Activated naive CD4-positive, alpha-beta T cell treated with anti-CD3 and anti-CD28 coated beads, Interleukin-2, amount 10 ng/mL, durations not matched to agents 7 days and 5 days (primary cell): ENCODE data around the gene FGGY.

Experiments
- CTCF ChIA-PET: fragments of 350-600 bp; sonication (Branson Sonifier 250); formaldehyde crosslinking; loops from one replicate; lab custom pipeline; 2021; ENCODE audit warnings: antibody characterized with exemption; lab: Charles Lee
- DNase-seq: peaks from one replicate; pipeline ENCODE4 v3.0.0-alpha.2; 2020
- H3K27ac Mint-ChIP-seq: one replicate; pipeline ENCODE4 v1.8.0; 2021; ENCODE audit warnings: mild to moderate bottlenecking, moderate library complexity, mixed read lengths
- H3K27me3 Mint-ChIP-seq: one replicate; pipeline ENCODE4 v1.8.0; 2021; ENCODE audit warnings: mild to moderate bottlenecking, mixed read lengths
- H3K36me3 Mint-ChIP-seq: one replicate; pipeline ENCODE4 v1.8.0; 2021; ENCODE audit warnings: mixed read lengths
- H3K4me1 Mint-ChIP-seq: one replicate; pipeline ENCODE4 v1.8.0; 2021; ENCODE audit warnings: mixed read lengths
- H3K4me3 Mint-ChIP-seq: one replicate; pipeline ENCODE4 v1.8.0; 2021; ENCODE audit warnings: mild to moderate bottlenecking, moderate library complexity, mixed read lengths
- H3K9me3 Mint-ChIP-seq: one replicate; pipeline ENCODE4 v1.8.0; 2021; ENCODE audit warnings: mixed read lengths

The FGGY gene

DNA sequence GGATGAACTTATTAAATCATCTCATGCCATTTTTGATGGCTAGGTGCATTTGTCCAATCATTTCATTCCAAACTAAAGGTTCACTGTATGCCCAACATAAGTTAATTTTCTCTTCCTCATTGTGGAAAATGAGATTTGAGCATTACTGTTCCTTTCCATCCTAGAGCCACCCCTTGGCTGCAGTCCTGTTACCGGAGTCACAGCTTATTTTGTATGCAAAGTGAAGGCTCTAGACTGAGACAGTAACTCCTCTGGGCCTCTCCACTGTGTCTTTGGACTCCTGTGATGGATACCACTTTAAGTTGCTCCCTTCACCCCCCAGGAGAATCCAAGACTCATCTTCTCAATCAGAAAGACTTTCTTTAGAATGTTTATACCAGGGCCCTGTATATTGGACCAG, 59.7 kb downstream of the FGGY start:
- Mint-ChIP-seq H3K4me1 (no peaks in the 10 kb centered on the region), H3K36me3 (no peaks in the 10 kb centered on the region), H3K4me3 (no peak overlapping the region), H3K9me3 (no peaks in the 10 kb centered on the region), H3K27me3 (no peaks in the 10 kb centered on the region), H3K27ac (no peak overlapping the region)
- CTCF ChIA-PET, result no interaction called here
- no peak for DNase-seq

DNA sequence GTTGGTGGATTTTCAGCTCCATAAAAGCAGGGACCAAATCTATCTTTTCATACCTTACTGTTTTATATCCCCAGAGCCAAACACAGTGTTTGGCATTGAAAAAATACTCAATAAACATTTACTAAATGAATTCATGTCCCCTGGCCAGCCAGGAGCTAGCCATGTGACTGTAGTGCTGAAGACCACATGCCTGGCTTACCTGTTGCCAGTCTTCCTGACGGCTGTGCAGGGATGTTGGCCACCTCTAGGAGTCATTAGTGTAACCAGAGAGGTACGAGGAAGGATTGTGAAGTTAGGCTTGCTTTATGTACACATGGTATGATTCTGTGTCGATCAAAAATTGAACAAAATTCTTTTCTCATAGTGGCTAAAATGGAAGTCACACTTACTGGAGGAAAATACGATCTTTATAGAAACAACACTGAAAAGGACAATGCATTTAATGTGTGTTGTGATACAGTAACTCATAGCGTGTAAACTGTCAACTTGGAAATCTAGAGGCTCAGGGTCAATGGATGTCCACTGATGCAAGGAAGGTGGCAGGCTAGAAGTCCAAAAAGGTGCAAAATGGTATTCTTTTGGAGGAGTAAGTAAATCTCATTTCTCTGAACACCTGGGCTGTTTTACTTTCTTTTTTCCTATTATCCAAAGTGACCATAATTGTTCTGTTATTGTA, 60.9 kb downstream of the FGGY start:
- Mint-ChIP-seq H3K9me3 (no peaks in the 10 kb centered on the region), H3K27ac (no peak overlapping the region), H3K4me1 (no peaks in the 10 kb centered on the region), H3K4me3 (no peak overlapping the region), H3K36me3 (no peaks in the 10 kb centered on the region), H3K27me3 (no peaks in the 10 kb centered on the region)
- DNase-seq, result no peak
- CTCF ChIA-PET, result no interaction called here

DNA sequence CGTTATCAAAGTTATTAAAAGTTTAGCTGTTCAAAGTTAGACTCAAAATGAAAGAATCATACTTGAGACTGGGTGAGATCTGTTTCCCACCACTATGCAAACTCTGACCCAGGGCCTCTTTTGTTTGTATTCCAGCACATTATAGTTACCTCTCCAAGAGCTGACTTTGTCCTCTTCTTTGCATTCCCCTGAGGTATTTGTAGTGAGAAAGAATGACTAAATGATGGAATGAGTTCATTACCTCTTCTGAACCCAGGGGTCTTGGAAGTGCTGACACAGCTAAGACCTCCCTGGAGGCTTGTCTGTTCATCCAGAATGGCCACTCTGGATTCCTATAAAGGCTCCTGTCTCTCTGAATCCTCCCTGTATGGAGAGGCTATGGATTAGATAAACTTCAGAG, 62.4 kb downstream of the FGGY start:
- no peak for DNase-seq
- CTCF ChIA-PET, result no interaction called here

DNA sequence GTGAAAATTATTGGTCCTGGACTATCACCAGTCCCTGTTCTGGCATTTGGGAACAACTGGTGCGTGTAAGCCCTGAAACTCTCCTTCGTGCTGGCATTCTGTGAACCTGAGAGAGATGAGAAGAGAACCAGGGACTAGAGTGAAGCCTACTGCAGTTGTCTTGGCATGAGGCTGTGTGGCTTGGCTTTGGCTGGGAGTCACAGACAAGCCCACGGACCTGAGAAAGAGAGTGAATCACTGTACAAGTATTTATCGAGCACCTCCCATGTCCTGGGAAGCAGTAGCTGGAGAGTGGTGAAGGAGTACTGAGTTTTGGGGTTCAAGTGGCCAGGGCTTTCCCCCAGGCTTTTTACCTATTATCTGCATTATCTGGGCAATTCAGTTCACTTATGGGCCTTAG, 63.3 kb downstream of the FGGY start:
- Mint-ChIP-seq H3K4me1 (no peaks in the 10 kb centered on the region), H3K9me3 (no peaks in the 10 kb centered on the region), H3K36me3 (no peaks in the 10 kb centered on the region)

More for the DNA sequence above, 62.4 kb downstream of the FGGY start:
- Mint-ChIP-seq H3K4me3 (no peak overlapping the region), H3K9me3 (no peaks in the 10 kb centered on the region), H3K27ac (no peak overlapping the region), H3K36me3 (no peaks in the 10 kb centered on the region), H3K27me3 (no peaks in the 10 kb centered on the region), H3K4me1 (no peaks in the 10 kb centered on the region)

DNA sequence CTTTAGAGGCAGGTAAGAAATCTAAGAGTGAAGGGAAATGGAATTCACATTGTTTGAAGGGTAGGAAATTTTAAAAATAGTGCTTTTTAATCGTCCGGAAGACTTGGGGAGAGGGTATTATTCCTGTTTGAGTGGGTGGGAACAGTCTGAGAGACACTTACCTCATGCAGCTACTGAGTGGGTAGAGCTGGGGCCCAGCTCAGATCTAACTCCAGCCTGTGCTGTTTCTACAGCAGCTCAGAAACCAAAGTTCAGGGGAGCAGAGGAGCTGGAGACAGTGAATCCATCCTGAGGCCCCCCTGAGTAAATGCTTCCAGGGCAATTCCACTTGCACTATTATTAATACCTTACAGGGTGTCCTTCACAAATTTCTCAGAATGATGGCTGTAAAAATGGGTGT, 63.8 kb downstream of the FGGY start:
- CTCF ChIA-PET, result no interaction called here
- Mint-ChIP-seq H3K36me3 (no peaks in the 10 kb centered on the region), H3K9me3 (no peaks in the 10 kb centered on the region)

More for the DNA sequence above, 63.3 kb downstream of the FGGY start:
- no peak overlapping the region for H3K27ac Mint-ChIP-seq
- no peak overlapping the region for H3K4me3 Mint-ChIP-seq
- H3K27me3 Mint-ChIP-seq, result no peaks in the 10 kb centered on the region
- no peak for DNase-seq
- CTCF ChIA-PET, result no interaction called here

DNA sequence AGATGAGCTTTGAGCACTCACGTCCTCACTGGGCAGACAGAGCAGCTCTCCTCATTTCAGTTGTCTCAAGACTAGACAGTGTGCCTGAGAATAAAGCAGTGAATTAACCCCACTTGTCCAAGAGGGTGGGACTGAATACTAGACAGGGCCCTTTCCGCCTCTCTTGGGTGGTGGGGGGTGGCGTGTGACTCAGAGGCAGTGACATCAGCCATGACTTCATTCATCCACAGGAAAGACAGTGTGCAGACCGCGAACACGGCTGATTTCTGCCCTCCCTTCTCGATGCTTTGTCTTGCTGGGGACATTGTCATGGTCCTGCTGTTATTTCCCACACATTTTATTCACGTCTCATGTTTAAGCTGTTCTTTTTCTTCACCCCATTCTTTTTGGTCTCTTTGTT, 64.9 kb downstream of the FGGY start:
- no peaks in the 10 kb centered on the region for H3K27me3 Mint-ChIP-seq
- CTCF ChIA-PET, result no interaction called here
- no peak for DNase-seq
- no peaks in the 10 kb centered on the region for H3K4me1 Mint-ChIP-seq
- no peaks in the 10 kb centered on the region for H3K9me3 Mint-ChIP-seq
- no peaks in the 10 kb centered on the region for H3K36me3 Mint-ChIP-seq
- H3K27ac Mint-ChIP-seq, result no peak overlapping the region
- no peak overlapping the region for H3K4me3 Mint-ChIP-seq

More for the DNA sequence above, 63.8 kb downstream of the FGGY start:
- no peak overlapping the region for H3K4me3 Mint-ChIP-seq
- no peak overlapping the region for H3K27ac Mint-ChIP-seq
- H3K27me3 Mint-ChIP-seq, result no peaks in the 10 kb centered on the region
- DNase-seq, result no peak
- H3K4me1 Mint-ChIP-seq, result no peaks in the 10 kb centered on the region

DNA sequence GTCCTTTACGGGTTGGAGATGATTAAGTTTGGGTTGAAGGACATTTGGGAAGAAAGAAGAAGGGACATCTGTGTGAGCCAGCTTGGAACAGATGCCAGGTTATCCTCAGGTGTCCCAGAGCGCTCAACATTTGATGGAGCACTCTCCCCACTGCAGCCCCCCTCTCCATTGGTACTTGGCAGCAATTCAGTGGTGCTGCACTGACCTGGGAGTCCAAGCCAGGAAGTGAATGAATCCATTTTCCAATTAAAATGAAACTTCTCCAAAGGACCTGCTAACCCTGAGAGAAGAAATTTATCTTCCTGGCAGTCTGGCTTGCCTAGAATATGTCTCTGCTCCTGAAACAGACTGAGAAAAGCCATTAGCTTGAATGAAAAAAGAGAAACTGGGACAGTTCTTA, 67.1 kb downstream of the FGGY start:
- no peak overlapping the region for H3K27ac Mint-ChIP-seq
- peaks cover 3% of the 10 kb centered on the region for H3K9me3 Mint-ChIP-seq
- no peak overlapping the region for H3K4me3 Mint-ChIP-seq
- CTCF ChIA-PET, result no interaction called here
- DNase-seq, result no peak
- H3K36me3 Mint-ChIP-seq, result no peaks in the 10 kb centered on the region
- no peaks in the 10 kb centered on the region for H3K27me3 Mint-ChIP-seq
- H3K4me1 Mint-ChIP-seq, result no peaks in the 10 kb centered on the region

DNA sequence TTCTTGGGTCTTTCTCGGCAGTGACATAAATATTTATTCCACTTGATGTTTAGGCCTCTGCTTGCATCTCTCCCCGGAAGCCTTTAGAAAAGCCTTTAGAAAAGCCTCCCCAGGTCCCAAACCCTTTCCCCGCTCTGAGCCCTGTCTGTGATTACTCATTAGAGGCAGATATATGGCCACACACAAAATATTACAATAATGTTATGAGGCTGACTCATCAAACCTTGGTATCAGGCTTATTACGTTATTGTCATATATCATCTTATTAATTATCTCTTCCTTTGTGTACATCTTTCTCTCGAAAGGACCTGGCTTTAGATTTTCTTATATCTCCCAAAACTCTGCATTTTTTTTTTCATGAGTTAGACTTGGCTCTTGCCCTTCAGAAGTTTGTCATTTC, 69.5 kb downstream of the FGGY start:
- H3K36me3 Mint-ChIP-seq, result no peaks in the 10 kb centered on the region
- no peak overlapping the region for H3K27ac Mint-ChIP-seq
- no peak for DNase-seq
- H3K27me3 Mint-ChIP-seq, result no peaks in the 10 kb centered on the region
- CTCF ChIA-PET, result no interaction called here
- no peak overlapping the region for H3K4me3 Mint-ChIP-seq
- H3K9me3 Mint-ChIP-seq, result peaks cover 3% of the 10 kb centered on the region
- H3K4me1 Mint-ChIP-seq, result no peaks in the 10 kb centered on the region

DNA sequence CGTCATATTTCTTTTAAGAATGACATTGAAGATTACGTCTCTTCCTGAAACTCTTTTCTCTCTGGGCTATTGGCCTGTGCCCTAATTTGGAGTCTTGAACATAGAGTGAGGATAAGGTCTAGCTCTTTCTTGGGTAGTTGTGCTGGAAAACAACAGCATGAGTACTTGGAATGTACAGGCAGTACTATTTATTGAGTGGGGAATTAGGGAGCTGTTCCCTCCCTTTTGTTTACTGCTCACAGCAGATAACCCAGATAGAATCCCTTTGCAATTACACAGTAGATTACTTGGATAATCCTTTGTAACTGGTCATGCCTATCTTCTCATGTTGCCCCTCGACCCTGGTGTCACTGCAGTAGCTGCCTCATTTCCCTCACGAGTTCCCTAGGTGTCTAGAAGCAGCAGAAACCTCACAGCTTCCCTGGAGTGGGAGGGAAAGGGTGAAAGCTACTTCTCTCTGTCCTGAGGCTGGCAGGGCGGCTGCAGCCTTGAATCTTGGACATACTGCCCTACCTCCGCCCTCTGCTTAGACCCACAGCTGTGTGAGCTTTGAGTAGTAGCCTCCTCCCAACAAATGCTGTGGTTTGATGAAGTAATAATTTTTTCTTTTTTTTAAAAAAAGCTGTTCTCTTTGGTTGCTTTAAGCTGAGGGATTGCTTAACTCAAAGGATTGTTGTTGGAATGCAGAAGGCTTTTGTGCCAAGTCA, 70.6 kb downstream of the FGGY start:
- CTCF ChIA-PET, result no interaction called here
- Mint-ChIP-seq H3K4me1 (no peaks in the 10 kb centered on the region), H3K9me3 (peaks cover 3% of the 10 kb centered on the region), H3K36me3 (no peaks in the 10 kb centered on the region), H3K27ac (no peak overlapping the region), H3K27me3 (no peaks in the 10 kb centered on the region), H3K4me3 (no peak overlapping the region)
- no peak for DNase-seq

DNA sequence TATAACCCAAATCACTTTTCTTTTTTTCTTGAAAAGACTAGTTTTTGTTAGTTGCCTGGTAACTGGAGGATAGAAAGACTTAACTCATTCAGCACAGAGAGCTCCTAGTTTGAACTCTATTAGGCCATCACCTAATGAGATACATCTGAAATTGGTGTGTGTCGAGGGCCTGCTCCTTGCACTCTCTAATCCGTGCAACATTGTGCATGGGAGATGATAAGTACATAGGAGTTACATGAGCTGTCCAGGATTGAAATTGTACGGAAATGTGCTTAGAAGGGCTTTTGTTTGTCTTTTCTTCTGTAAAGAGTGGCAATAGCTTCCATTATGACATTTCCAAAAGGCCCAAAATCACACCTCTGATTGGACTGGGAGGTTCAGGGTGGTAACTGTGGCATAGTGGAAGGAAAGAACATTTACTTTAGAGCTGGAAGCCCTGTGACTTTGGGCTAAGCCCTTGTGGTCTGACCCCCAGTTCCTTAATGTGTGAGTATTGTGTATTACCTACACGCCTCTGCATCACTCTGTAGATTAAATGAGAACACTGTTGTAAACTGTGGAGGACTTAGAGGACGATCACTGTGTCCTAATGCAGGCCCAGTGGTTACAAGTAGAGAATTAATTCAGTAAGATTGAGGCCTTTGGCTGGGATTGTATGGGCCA, 71.2 kb downstream of the FGGY start:
- Mint-ChIP-seq H3K27ac (no peak overlapping the region), H3K4me1 (no peaks in the 10 kb centered on the region), H3K4me3 (no peak overlapping the region), H3K36me3 (no peaks in the 10 kb centered on the region), H3K27me3 (no peaks in the 10 kb centered on the region), H3K9me3 (peaks cover 3% of the 10 kb centered on the region)
- DNase-seq, result no peak
- CTCF ChIA-PET, result no interaction called here

DNA sequence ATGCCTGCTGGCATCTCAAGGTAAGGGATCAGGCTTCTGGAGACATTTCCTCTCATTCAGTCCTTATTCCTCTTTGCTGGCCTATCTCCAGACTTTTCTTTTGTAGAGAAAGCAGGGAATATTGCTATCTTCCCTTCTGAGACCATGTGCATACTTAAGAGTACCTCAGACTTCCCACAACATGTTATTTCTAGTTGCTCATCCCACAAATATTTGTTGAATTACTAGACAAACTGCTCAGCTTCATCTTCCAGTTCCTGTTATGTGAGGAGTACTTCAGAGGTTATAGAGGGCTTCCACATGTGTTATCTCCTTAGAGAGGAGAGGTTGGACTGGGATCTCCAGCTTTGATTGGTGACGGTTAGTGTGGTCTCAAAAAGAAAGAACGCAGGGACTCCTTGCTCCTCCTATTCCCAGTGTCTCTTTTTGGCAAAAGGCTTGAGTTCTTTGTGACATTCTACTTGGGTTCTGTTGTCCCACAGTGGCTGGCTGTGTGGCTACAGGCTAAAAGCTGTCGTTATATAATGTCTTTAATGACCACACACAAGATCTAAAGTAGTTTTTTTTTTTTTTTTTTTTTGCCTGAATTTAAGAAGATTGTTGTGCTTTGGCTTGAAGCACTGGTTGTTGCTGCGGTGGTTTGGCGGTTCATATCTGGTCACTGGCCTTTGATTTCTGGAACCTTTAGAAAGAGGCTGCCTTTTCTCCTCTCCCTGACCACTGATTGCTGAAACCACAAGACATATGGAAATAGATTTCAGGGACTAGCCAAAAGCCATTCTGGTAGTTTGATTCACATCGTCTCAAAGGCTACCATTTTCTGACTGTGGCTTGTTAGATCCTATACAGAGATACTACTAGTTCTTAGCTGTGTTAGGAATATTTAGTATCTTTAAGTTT, 78.7 kb downstream of the FGGY start:
- CTCF ChIA-PET, result interaction anchor here (0.6 to 0.7 kb wide), 2 partner anchors 20 to 109 kb away, joined by 4 to 5 read pairs; no protein-coding TSS in a partner anchor
- H3K9me3 Mint-ChIP-seq, result peaks cover 8% of the 10 kb centered on the region
- DNase-seq, result no peak
- no peaks in the 10 kb centered on the region for H3K4me1 Mint-ChIP-seq
- no peak overlapping the region for H3K4me3 Mint-ChIP-seq
- no peak overlapping the region for H3K27ac Mint-ChIP-seq
- H3K27me3 Mint-ChIP-seq, result no peaks in the 10 kb centered on the region
- peaks cover 3% of the 10 kb centered on the region for H3K36me3 Mint-ChIP-seq

DNA sequence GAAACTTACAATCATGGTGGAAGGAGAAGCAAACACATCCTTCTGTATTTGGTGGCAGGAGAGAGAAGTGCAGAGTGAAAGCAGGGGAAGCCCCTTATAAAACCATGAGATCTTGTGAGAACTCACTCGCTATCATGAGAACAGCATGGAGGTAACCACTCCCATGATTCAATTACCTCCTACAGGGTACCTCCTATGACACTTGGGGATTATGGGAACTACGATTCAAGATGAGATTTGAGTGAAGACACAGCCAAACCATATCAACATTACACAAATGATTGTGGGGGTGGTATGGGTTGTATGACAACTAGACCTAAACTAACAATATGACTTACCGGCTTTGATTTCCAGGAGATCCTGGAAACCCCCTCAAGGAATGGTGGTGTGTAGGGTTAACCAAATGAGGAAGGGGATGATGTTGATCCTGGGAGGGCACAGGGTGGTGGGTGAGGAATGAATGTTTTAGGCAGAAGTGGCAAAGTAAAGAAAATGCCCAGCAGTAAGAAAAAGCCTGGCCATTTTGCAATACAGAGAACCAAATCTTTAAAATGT, 80.5 kb downstream of the FGGY start:
- Mint-ChIP-seq H3K9me3 (peaks cover 8% of the 10 kb centered on the region), H3K36me3 (peaks cover 3% of the 10 kb centered on the region), H3K27me3 (no peaks in the 10 kb centered on the region), H3K4me1 (no peaks in the 10 kb centered on the region), H3K27ac (no peak overlapping the region), H3K4me3 (no peak overlapping the region)
- DNase-seq, result no peak
- CTCF ChIA-PET, result no interaction called here

DNA sequence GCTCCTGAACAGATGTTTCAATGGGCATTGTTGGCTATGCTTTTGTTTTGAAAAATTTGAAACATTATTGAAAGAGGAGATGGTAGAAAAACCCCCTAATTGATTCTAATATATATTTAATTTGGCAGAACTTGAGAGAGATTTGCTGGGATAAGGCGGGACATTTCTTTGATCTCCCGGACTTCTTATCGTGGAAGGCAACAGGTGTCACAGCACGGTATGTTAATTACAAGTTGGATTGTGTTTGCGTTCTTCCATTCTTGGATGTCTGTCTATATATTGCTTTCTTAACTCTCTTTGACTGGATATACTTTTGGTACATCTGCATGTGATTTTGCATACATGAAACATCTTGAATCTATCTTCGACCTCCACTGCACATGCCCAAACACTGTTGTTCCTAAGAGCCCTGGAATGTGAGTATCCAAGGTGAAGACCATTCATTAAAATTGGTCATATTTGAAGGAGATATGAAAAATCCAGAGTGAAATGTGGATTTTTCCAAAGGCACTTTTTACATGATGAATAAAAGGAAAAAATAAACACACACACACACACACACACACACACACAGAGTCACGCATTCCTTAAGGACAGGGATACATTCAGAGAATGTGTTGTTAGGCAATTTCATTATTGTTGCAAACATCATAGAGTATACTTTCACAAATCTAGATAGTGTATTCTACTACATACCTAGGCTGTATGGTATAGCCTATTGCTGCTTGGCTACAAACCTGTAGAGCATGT, 81.9 kb downstream of the FGGY start:
- Mint-ChIP-seq H3K4me3 (no peak overlapping the region), H3K4me1 (no peaks in the 10 kb centered on the region), H3K27ac (no peak overlapping the region), H3K9me3 (peaks cover 8% of the 10 kb centered on the region), H3K27me3 (no peaks in the 10 kb centered on the region), H3K36me3 (peaks cover 3% of the 10 kb centered on the region)
- CTCF ChIA-PET, result no interaction called here
- no peak for DNase-seq
